MCF 10A (cell line): ENCODE data around the gene HDAC10. TPM values are rescaled to one million over a fixed set of nuclear protein-coding genes. Genes with fewer than 3 reads are reported as not detected.
"Not testable (repeated sequence)": the region's sequence is repeated elsewhere in the genome, so short reads cannot be mapped to it uniquely, and the experiment has no call there.

ENCODE experiments used
- BruUV-seq: library from RNA; stranded (reverse); fragments of 400-500 nt; replicated peaks from 2 replicates; lab custom pipeline; 2021; lab: Mats Ljungman, UMichigan
- CTCF ChIA-PET: fragments of 300-600 bp; sonication (Branson Sonifier 250); formaldehyde crosslinking; extraction: SDS; loops from one replicate; lab custom pipeline; 2021; ENCODE audit warnings: antibody characterized with exemption, inconsistent platforms; lab: Yijun Ruan, JAX
- POLR2A ChIA-PET: fragments of 300-600, 350-650 bp; sonication (Branson Sonifier 250); formaldehyde crosslinking; extraction: SDS; loops from one replicate; lab custom pipeline; 2020; ENCODE audit warnings: antibody characterized with exemption, inconsistent platforms; lab: Yijun Ruan, JAX
- DNase-seq: peaks from one replicate; pipeline ENCODE4 v3.0.0-alpha.2; 2018; ENCODE audit not compliant: unreplicated experiment
- H3K27ac Mint-ChIP-seq: one replicate; pipeline ENCODE4 v1.8.0; 2022; ENCODE audit warnings: mild to moderate bottlenecking, low read depth, mixed read lengths; ENCODE audit not compliant: unreplicated experiment
- H3K27me3 Mint-ChIP-seq: one replicate; pipeline ENCODE4 v1.8.0; 2022; ENCODE audit warnings: mixed read lengths; ENCODE audit not compliant: insufficient read depth, unreplicated experiment
- H3K36me3 Mint-ChIP-seq: one replicate; pipeline ENCODE4 v1.8.0; 2022; ENCODE audit warnings: mild to moderate bottlenecking, moderate library complexity, mixed read lengths; ENCODE audit not compliant: insufficient read depth, unreplicated experiment
- H3K4me1 Mint-ChIP-seq: one replicate; pipeline ENCODE4 v1.8.0; 2022; ENCODE audit warnings: mixed read lengths; ENCODE audit not compliant: insufficient read depth, unreplicated experiment
- H3K4me3 Mint-ChIP-seq: one replicate; pipeline ENCODE4 v1.8.0; 2022; ENCODE audit warnings: mild to moderate bottlenecking, moderate library complexity, mixed read lengths; ENCODE audit not compliant: unreplicated experiment
- H3K9me3 Mint-ChIP-seq: one replicate; pipeline ENCODE4 v1.8.0; 2022; ENCODE audit warnings: mixed read lengths; ENCODE audit not compliant: unreplicated experiment
- CTCF ChIP-seq: fragments of 200-600 bp; IDR thresholded peaks from one replicate; pipeline ENCODE4 v1.8.0; 2022; ENCODE audit warnings: antibody characterized with exemption, mild to moderate bottlenecking; ENCODE audit not compliant: unreplicated experiment
- intact Hi-C: fragments of 100-400 bp; cut with micrococcal nuclease; formaldehyde crosslinking; loops from 2 replicates; pipeline ENCODE4 v1.14.1; 2022
- total RNA-seq: library from RNA; stranded (reverse); gene quantifications from 2 replicates; pipeline ENCODE4 v1.2.3, GENCODE V29; 2022

HDAC10 gene
- total RNA-seq, 1 experiment from 2014 or later = 27.5 TPM

DNA sequence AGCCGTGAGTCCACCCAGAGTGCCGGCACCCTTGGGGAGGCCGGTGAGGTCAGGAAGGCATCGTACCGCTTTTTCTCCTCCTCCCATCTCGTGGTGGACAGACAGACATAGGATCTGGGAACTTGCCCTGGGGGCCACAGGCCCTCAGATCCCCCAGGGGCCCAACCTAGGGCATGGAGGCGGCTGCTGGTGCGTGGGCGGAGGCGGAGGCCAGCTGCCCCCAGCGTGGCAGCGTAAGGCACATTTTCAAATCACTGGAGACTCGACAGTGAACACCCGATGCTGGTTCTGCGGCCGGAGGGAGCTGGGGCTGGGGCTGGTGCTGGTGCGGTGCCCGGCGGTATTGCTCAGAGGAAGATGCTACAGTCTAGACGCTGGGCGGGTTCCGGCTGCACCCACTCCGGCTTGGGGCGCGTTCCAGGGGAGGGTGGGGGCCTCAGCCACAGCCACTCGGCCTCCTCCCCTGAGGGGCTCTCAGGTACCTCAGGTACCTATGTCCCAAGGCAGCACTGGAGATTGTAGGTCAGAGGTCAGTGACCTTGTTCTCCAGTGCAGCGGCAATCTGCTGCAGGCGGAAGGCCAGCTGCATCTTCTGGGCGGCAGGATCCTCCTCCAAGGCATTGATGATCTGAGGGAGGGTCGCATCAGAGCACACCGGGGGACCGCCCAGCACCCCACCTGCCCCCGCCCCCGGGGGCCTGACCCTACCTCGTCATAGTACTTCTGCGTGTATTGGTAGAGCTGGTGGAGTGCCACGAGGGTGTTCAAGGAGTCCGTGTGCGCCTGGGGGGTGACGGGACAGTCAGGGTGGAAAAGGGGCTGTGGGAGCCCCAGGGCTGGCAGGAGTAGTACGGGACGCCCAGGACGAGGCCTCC is 24.4 kb upstream of the HDAC10 start:
- Mint-ChIP-seq H3K27ac (no peak overlapping the region), H3K4me3 (no peak overlapping the region), H3K4me1 (peaks cover 6% of the 10 kb centered on the region), H3K27me3 (no peaks in the 10 kb centered on the region), H3K36me3 (peaks cover 61% of the 10 kb centered on the region), H3K9me3 (no peaks in the 10 kb centered on the region)
- ChIA-PET POLR2A (interaction anchor here (1.3 kb wide), 1 partner anchor 32 kb away, joined by 4 read pairs; no protein-coding TSS in a partner anchor), CTCF (interaction anchor here (1.0 to 5.4 kb wide), 12 partner anchors 9 to 66 kb away, joined by 3 to 38 read pairs (median 6); partner anchors contain the start of genes DENND6B and MAPK12)
- no peak for DNase-seq
- TF ChIP-seq CTCF = no peak
- BruUV-seq = TSS peak; percentile 78
- intact Hi-C loops = loop anchor here (2.0 kb wide), 1 partner anchor 51 kb away; the partner anchor contains the start of gene DENND6B

DNA sequence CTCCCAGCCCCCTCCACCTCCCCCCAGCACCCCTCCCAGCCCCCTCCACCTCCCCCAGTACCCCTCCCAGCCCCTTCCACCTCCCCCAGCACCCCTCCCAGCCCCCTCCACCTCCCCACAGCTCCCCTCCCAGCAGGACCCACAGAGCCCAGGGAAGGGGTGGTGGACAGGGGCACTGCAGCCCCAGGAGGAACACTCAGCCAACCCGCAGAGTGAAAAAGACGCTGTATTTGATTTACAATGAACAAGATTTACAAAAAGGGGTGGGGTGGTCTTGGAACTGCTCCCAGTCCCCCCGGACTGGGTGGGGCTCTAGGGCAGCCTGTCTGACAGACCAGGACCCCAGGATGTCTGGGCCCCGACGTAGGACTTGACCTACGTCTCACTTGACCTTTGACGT is 23.7 kb upstream of the HDAC10 start:
- Mint-ChIP-seq H3K27ac (no peak overlapping the region), H3K27me3 (no peaks in the 10 kb centered on the region), H3K4me3 (no peak overlapping the region), H3K36me3 (peaks cover 59% of the 10 kb centered on the region), H3K9me3 (no peaks in the 10 kb centered on the region), H3K4me1 (peaks cover 6% of the 10 kb centered on the region)
- intact Hi-C loops = loop anchor here (1.0 to 2.0 kb wide), 2 partner anchors 52 to 68 kb away; partner anchors contain the start of gene DENND6B
- ChIA-PET CTCF (interaction anchor here (0.7 to 5.4 kb wide), 6 partner anchors 11 to 59 kb away, joined by 3 to 38 read pairs (median 4); partner anchors contain the start of gene DENND6B), POLR2A (interaction anchor here (1.3 to 3.4 kb wide), 2 partner anchors 31 to 32 kb away, joined by 4 to 15 read pairs; no protein-coding TSS in a partner anchor)
- no TSS peak for BruUV-seq
- no peak for TF ChIP-seq CTCF
- DNase-seq = no peak

DNA sequence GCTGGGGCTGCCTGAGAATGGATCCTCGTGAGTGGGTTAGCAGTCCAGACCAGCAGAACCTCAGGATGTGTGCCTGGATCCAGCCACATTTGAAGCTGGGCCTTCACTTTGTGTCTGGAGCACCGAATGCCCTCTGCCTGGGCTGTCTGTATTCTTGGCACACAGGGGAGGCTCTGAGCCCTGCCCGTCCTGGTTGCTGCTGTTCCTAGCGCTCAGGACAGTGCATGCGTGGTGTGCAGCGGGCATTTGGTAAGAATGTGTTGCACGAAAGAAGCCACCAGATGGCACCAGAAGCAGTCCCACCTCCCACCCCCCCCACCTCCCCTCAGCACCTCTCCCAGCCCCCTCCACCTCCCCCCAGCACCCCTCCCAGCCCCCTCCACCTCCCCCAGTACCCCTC is 23.2 kb upstream of the HDAC10 start:
- DNase-seq = peak; percentile 56
- BruUV-seq = no TSS peak
- CTCF ChIA-PET = interaction anchor here (0.7 to 5.4 kb wide), 8 partner anchors 11 to 68 kb away, joined by 3 to 38 read pairs (median 4); partner anchors contain the start of gene DENND6B

GRCh38 chr22:50273781-50274180 is 22.7 kb upstream of the HDAC10 start:
- not testable (repeated sequence) for H3K4me1 Mint-ChIP-seq, BruUV-seq, H3K27me3 Mint-ChIP-seq, H3K27ac Mint-ChIP-seq, H3K9me3 Mint-ChIP-seq, DNase-seq
- intact Hi-C loops = loop anchor here (1.0 to 2.0 kb wide), 2 partner anchors 53 to 69 kb away; partner anchors contain the start of gene DENND6B
- POLR2A ChIA-PET = interaction anchor here (3.4 kb wide), 2 partner anchors 22 to 32 kb away, joined by 10 to 15 read pairs; partner anchors contain the start of gene HDAC10
- Mint-ChIP-seq H3K36me3 (peaks cover 51% of the 10 kb centered on the region), H3K4me3 (peak overlapping the region; percentile 31)
- CTCF ChIA-PET = interaction anchor here (0.7 to 5.4 kb wide), 7 partner anchors 10 to 169 kb away, joined by 3 to 38 read pairs (median 3); partner anchors contain the start of gene DENND6B

More for the DNA sequence above, 23.2 kb upstream of the HDAC10 start:
- Mint-ChIP-seq H3K4me1 (peaks cover 6% of the 10 kb centered on the region), H3K9me3 (no peaks in the 10 kb centered on the region), H3K27ac (no peak overlapping the region), H3K36me3 (peaks cover 54% of the 10 kb centered on the region), H3K27me3 (no peaks in the 10 kb centered on the region), H3K4me3 (peak overlapping the region; percentile 31)
- POLR2A ChIA-PET = interaction anchor here (3.4 kb wide), 2 partner anchors 23 to 31 kb away, joined by 10 to 15 read pairs; partner anchors contain the start of gene HDAC10
- peak; percentile 47 for TF ChIP-seq CTCF
- intact Hi-C loops = loop anchor here (1.0 to 2.0 kb wide), 2 partner anchors 52 to 68 kb away; partner anchors contain the start of gene DENND6B

DNA sequence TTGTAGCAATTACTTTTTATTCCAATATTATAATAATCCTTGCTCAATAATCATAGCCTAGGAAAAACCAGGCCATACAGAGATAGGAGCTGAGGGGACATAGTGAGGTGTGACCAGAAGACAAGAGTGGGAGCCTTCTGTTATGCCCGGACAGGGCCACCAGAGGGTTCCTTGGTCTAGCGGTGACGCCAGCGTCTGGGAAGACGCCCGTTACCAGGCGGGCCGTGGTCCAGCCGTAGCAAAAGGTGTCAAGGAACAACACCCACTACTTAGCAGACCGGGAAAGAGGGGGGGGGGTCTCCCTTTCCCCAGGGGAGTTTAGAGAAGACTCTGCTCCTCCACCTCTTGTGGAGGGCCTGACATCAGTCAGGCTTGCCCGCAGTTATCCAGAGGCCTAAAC is 22.3 kb upstream of the HDAC10 start:
- ChIA-PET POLR2A (interaction anchor here (1.1 to 3.4 kb wide), 3 partner anchors 22 to 32 kb away, joined by 3 to 15 read pairs (median 10); partner anchors contain the start of gene HDAC10), CTCF (interaction anchor here (0.7 to 5.4 kb wide), 8 partner anchors 21 to 169 kb away, joined by 3 to 38 read pairs (median 4); partner anchors contain the start of genes DENND6B and HDAC10)
- H3K36me3 Mint-ChIP-seq = peaks cover 47% of the 10 kb centered on the region
- H3K27ac Mint-ChIP-seq, intact Hi-C loops, DNase-seq, H3K9me3 Mint-ChIP-seq, H3K4me3 Mint-ChIP-seq, H3K27me3 Mint-ChIP-seq, BruUV-seq: not testable (repeated sequence)
- peaks cover 11% of the 10 kb centered on the region for H3K4me1 Mint-ChIP-seq
